ENCODE results near the gene LIFR. TPM values are rescaled to one million over a fixed set of nuclear protein-coding genes. Genes with fewer than 3 reads are reported as not detected.

LIFR gene
- total and polyA plus RNA-seq, 11 donors = 12.6 to 66.8 (median 38.5) TPM

GRCh38 chr5:38497946-38498345 lies 58.5 kb downstream of the LIFR start:
- no peak overlapping the region for H3K4me3 ChIP-seq
- H3K36me3 ChIP-seq = peaks cover 0 to 96% (median 79%) of the 10 kb centered on the region in 9 donors
- ATAC-seq (peak in 3 of 4 donors; percentile 36 to 66 (median 44)), DNase-seq (no peak)
- TF ChIP-seq CTCF (IDR thresholded peaks at IDR 0.05) = peak in 8 of 12 donors; percentile 8 to 46 (median 21)
- TF ChIP-seq POLR2A (IDR thresholded peaks at IDR 0.05) = no peak
- peaks cover 0 to 3% (median 0%) of the 10 kb centered on the region in 12 donors for H3K4me1 ChIP-seq
- no peaks in the 10 kb centered on the region for H3K9me3 ChIP-seq
- H3K27me3 ChIP-seq = no peaks in the 10 kb centered on the region
- intact Hi-C loops (cut with DNase I) = loop anchor here in 2 of 10 donors (5.0 kb wide), 1 partner anchor 169 kb away; no protein-coding TSS in a partner anchor
- WGBS, 4 donors = 80 to 93% (median 84%) methylated on average over 2 of the region's 2 CpGs
- H3K27ac ChIP-seq = no peak overlapping the region

GRCh38 chr5:38494763-38495162 lies 61.7 kb downstream of the LIFR start:
- Histone ChIP-seq H3K27ac (no peak overlapping the region), H3K9me3 (no peaks in the 10 kb centered on the region), H3K27me3 (no peaks in the 10 kb centered on the region), H3K4me3 (no peak overlapping the region), H3K36me3 (peaks cover 0 to 98% (median 82%) of the 10 kb centered on the region in 9 donors), H3K4me1 (no peaks in the 10 kb centered on the region)
- ATAC-seq = no peak
- no peak for DNase-seq
- intact Hi-C loops (cut with DNase I) = loop anchor here in 2 of 10 donors (5.0 kb wide), 1 partner anchor 173 kb away; no protein-coding TSS in a partner anchor
- TF ChIP-seq POLR2A (IDR thresholded peaks at IDR 0.05) = no peak
- TF ChIP-seq CTCF (IDR thresholded peaks at IDR 0.05) = no peak
- WGBS, 4 donors = 85 to 95% (median 89%) methylated on average over 7 of the region's 7 CpGs

DNA sequence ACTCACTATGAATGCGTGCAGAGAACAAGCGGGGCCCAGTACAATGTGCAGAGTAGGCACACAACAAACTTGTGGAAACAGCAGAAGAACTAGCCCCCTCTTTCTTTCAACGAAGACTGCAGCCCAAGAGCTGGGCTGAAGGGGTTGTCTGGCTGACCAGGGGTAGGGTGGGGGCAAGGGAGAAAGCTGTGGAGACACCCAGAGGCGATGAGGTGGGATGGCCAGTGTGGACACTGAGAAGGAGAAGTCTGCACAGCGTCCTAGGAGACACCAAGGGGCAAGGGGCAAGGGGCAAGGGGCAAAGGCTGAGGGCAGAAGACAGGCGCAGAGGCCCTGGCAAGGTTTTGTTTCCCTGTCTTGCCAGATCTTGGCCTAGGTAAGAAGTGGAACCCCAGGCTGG lies 62.3 kb downstream of the LIFR start:
- Histone ChIP-seq H3K27me3 (no peaks in the 10 kb centered on the region), H3K4me1 (no peaks in the 10 kb centered on the region), H3K9me3 (no peaks in the 10 kb centered on the region), H3K4me3 (no peak overlapping the region), H3K36me3 (peaks cover 0 to 98% (median 77%) of the 10 kb centered on the region in 9 donors), H3K27ac (no peak overlapping the region)
- ATAC-seq = peak in 2 of 4 donors; percentile 22 to 34
- TF ChIP-seq POLR2A (IDR thresholded peaks at IDR 0.05) (no peak), CTCF (IDR thresholded peaks at IDR 0.05) (no peak)
- 91 to 97% (median 94%) methylated on average over 6 of the region's 6 CpGs for WGBS, 4 donors
- intact Hi-C loops (cut with DNase I) = no loop called here
- DNase-seq = no peak

DNA sequence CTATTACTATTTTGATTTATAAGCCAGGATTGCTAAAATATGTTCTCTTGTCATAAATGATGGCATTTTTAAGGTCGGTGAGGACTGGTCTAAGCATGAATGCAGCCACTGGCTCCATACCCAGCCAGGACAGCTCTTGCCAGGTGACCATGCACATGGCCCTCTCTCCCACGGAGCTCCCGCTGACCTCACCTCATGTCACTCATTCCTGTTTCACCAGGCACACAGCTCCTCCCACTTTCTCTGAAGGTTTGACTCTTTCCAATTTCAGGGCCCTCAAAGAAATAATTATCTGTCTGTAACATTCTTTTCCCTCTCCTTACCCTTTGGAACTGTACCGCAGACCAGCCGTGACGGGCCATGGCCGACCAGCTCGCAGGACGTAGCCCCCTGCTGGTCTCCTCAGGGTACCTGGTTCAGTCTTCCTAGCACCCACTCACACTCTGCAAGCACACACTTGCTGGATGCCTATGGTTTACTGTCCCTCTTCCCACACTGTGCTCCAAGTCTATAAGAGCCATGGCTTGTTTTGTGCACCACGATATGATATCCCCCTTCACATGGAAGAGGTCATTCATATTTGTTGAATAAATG lies 72.5 kb downstream of the LIFR start:
- Histone ChIP-seq H3K27me3 (peaks cover 0 to 8% (median 0%) of the 10 kb centered on the region in 9 donors), H3K36me3 (peaks cover 0 to 99% (median 73%) of the 10 kb centered on the region in 9 donors), H3K4me1 (peaks cover 0 to 7% (median 0%) of the 10 kb centered on the region in 12 donors), H3K27ac (no peak overlapping the region), H3K4me3 (no peak overlapping the region), H3K9me3 (no peaks in the 10 kb centered on the region)
- WGBS, 4 donors = 92 to 95% (median 93%) methylated on average over 10 of the region's 10 CpGs
- intact Hi-C loops (cut with DNase I) = no loop called here
- no peak for ATAC-seq
- no peak for DNase-seq
- TF ChIP-seq CTCF (IDR thresholded peaks at IDR 0.05) (peak in 1 of 12 donors; percentile 11), POLR2A (IDR thresholded peaks at IDR 0.05) (no peak)

All from heart left ventricle (tissue), 16 donors.